GM13977 (cell line): ENCODE measurements around the gene RARB.

ENCODE experiments used
- DNase-seq: peaks from one replicate; pipeline ENCODE4 v3.0.0; 2012; ENCODE audit warnings: low spot score
- CTCF ChIP-seq: IDR thresholded peaks from 2 replicates; pipeline ENCODE4 v1.5.1; 2012; ENCODE audit warnings: mild to moderate bottlenecking, control low read depth; ENCODE audit not compliant: insufficient read depth; ENCODE audit errors: extremely low read depth, missing control alignments
- in situ Hi-C: fragments of 300-500 bp; cut with MboI; formaldehyde crosslinking; loops from one replicate; pipeline ENCODE4 v1.12.0; 2022; ENCODE audit warnings: low sequenced_read_pairs, low pct_unique_long_range_greater_than_20kb, mixed read lengths, inconsistent platforms; ENCODE audit not compliant: unreplicated experiment

Gene RARB

DNA sequence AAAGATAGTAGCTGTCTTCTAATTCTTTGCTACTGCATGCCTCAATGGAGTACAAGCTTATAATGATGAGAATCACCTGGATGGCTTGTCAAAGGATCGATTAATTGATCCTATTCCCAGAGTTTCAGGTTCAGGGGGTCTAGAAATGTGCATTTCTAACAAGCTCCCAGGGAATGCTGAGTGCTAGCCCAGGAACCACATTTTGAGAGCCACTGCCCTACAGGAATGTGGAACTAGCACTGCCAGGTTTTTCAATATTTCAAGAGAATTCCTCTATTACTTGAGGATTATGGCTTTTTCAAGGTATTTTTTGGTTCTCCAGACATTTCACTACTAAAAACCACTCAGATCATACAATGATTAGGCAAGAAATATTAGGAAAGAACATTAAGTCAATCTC, 52.7 kb downstream of the RARB start:
- no peak for TF ChIP-seq CTCF
- no peak for DNase-seq
- in situ Hi-C loops = no loop called here

- in situ Hi-C loops = no loop called here
- no peak for DNase-seq
- TF ChIP-seq CTCF = no peak
Observed at GRCh38 chr3:25481386-25481785, 53.3 kb downstream of the RARB start.

DNA sequence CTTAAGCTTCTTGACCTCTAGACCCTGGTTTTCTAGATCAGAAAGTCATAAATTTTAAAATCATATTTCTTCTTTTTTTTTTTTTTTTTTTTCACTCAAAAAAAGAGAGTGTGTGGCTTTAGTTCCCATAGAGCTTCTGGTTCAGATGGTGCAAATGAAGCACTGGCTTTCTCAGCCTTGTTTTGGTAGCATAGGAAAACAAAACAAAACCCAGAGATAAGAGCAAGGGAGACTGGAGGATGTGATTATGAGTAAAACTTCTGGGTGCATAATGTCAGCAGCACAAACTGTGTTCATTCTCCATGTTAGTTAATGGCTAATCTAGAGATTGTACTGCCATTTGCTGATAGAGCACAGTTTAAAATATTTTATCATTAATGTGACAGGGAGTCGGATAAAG, 55.4 kb downstream of the RARB start:
- DNase-seq = no peak

DNA sequence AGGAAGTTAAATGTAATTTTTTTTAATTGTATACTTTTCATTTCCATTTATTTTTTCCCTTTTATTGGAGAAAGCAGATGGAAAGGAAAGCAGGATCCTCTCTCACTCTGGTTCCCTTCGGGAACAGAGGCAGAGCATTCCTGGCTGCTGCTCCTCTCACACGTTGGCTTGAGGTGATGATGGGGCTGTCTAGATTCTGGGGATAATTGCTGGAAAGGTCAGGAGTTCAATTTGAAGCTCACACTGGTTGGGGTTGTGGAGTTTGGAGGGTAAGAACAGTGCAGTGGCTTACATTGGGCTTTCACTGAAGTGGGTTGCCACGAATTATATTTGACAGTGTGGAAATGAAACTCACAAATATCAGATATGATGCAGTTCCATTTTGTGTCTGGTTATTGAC, 57.6 kb downstream of the RARB start:
- in situ Hi-C loops = no loop called here
- DNase-seq = no peak
- no peak for TF ChIP-seq CTCF

More for the DNA sequence above, 55.4 kb downstream of the RARB start:
- TF ChIP-seq CTCF = no peak
- in situ Hi-C loops = no loop called here

GRCh38 chr3:25486932-25487331, 58.9 kb downstream of the RARB start:
- TF ChIP-seq CTCF = no peak
- DNase-seq = no peak
- in situ Hi-C loops = no loop called here

DNA sequence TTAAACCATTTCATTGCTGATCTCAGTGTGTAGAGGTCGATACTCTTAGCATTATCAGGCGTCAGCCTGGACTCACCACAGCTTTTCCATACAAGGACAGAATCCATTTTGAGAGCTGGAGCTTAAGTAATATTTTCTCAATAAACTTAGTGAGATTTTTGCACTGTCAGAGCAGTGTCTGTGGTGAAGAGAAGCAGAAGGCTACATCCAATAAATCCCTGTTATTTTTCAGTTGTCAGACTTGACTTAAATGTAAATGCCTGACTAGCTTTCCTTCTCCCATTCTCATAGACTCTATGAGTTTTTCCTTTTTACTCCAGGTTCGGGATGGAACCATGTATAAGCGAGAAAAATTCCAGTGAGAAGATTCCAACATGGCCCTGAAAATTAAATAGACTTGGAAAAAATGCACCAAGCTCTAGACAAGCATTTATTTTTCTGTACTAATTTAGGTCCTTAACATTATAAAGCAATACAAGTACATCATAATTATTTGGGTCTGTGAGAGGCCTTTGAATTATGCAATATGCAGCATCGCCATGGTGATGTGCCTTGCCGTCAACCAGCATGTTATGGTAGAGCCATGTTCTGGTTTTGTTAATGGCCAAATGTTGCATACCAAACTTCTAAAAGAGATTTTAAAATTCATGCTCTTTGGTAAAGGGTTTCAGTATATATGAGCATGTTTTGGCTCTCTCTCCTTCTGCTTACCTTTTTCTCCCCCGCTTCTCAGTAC, 62.0 kb downstream of the RARB start:
- no peak for TF ChIP-seq CTCF
- in situ Hi-C loops = no loop called here
- no peak for DNase-seq
